H1 (cell line): ENCODE measurements around the gene RETREG1. TPM values are rescaled to one million over a fixed set of nuclear protein-coding genes. Genes with fewer than 3 reads are reported as not detected.

Experiments
- CTCF ChIA-PET: fragments of 300-600 bp; sonication (Branson Sonifier 250); formaldehyde crosslinking; loops from one replicate; lab custom pipeline; 2021; ENCODE audit not compliant: partially characterized antibody; lab: Charles Lee
- POLR2A ChIA-PET: fragments of 300-600 bp; sonication (Branson Sonifier 250); formaldehyde crosslinking; loops from one replicate; lab custom pipeline; 2021; ENCODE audit warnings: inconsistent platforms; ENCODE audit not compliant: partially characterized antibody; lab: Charles Lee
- DNase-seq, 2 experiments: peaks; one replicate each; pipeline versions ENCODE4 v3.0.0 to v3.0.0-alpha.2; 2010 to 2022; ENCODE audit warnings: low spot score in 2 of 2, low read depth in 1 of 2, mixed read lengths in 1 of 2
- FAIRE-seq: peaks from 2 replicates; lab custom pipeline; 2011; peaks lifted over from hg19 to GRCh38; lab: Jason Lieb, UNC
- H2AFZ ChIP-seq: 2 replicates; pipeline ENCODE4 v1.8.1; 2012; ENCODE audit warnings: low read length, inconsistent platforms
- H2AK5ac ChIP-seq: 2 replicates; pipeline ENCODE4 v1.6.1; 2013; ENCODE audit warnings: low read depth, low read length
- H2BK120ac ChIP-seq: replicated peaks from 2 replicates; pipeline ENCODE3; 2013; ENCODE audit warnings: low read depth, low read length, inconsistent platforms
- H2BK12ac ChIP-seq: 2 replicates; pipeline ENCODE4 v1.6.1; 2013; ENCODE audit warnings: low read depth, low read length
- H2BK15ac ChIP-seq: 2 replicates; pipeline ENCODE4 v1.6.1; 2013; ENCODE audit warnings: low read length
- H2BK20ac ChIP-seq: 2 replicates; pipeline ENCODE4 v1.6.1; 2013; ENCODE audit warnings: low read length
- H2BK5ac ChIP-seq: 2 replicates; pipeline ENCODE4 v1.6.1; 2013; ENCODE audit warnings: low read depth, low read length
- H3K14ac ChIP-seq: 2 replicates; pipeline ENCODE4 v1.6.1; 2013; ENCODE audit warnings: inconsistent platforms; ENCODE audit not compliant: insufficient read length
- H3K18ac ChIP-seq: 2 replicates; pipeline ENCODE4 v1.6.1; 2013; ENCODE audit warnings: low read length; ENCODE audit errors: extremely low read depth
- H3K23ac ChIP-seq: 2 replicates; pipeline ENCODE4 v1.6.1; 2013; ENCODE audit warnings: inconsistent platforms; ENCODE audit not compliant: insufficient read length
- H3K23me2 ChIP-seq: 2 replicates; pipeline ENCODE4 v1.6.1; 2013; ENCODE audit warnings: low read depth, low read length
- H3K27ac ChIP-seq: 2 replicates; pipeline ENCODE4 v1.6.1; 2011; ENCODE audit warnings: low read depth, low read length, inconsistent platforms
- H3K27me3 ChIP-seq, 4 experiments: replicated peaks in 1 of 4; 1 replicate in 1 of 4; 2 replicates in 3 of 4; pipeline versions ENCODE4 v1.6.1 to v1.8.1; 2011 to 2013; ENCODE audit warnings: low read length in 3 of 4, mild to moderate bottlenecking in 3 of 4, inconsistent platforms in 2 of 4, mixed read lengths in 2 of 4, moderate library complexity in 1 of 4; ENCODE audit not compliant: control insufficient read depth in 3 of 4, insufficient read depth in 3 of 4; ENCODE audit errors: extremely low read depth in 1 of 4
- H3K36me3 ChIP-seq, 4 experiments: 2 replicates each; pipeline versions ENCODE4 v1.6.1 to v1.8.1; 2011 to 2013; ENCODE audit warnings: mild to moderate bottlenecking in 4 of 4, low read length in 3 of 4, moderate library complexity in 2 of 4, control low read depth in 1 of 4, inconsistent platforms in 1 of 4; ENCODE audit not compliant: insufficient read depth in 4 of 4, control insufficient read depth in 2 of 4
- H3K4ac ChIP-seq: replicated peaks from 2 replicates; pipeline ENCODE3; 2013; ENCODE audit warnings: low read length, low read depth, mixed read lengths, inconsistent platforms; ENCODE audit not compliant: insufficient read length
- H3K4me1 ChIP-seq, 4 experiments: replicated peaks in 1 of 4; 1 replicate in 1 of 4; 2 replicates in 3 of 4; pipeline versions ENCODE4 v1.6.1 to v1.8.1; 2011 to 2013; ENCODE audit warnings: low read length in 3 of 4, inconsistent platforms in 2 of 4, mixed read lengths in 1 of 4; ENCODE audit not compliant: insufficient read depth in 4 of 4, control insufficient read depth in 3 of 4
- H3K4me2 ChIP-seq, 2 experiments: 2 replicates each; pipeline versions ENCODE4 v1.6.1 to v1.8.1; 2011 to 2013; ENCODE audit warnings: low read depth in 2 of 2, low read length in 2 of 2, control low read depth in 1 of 2, inconsistent platforms in 1 of 2, mild to moderate bottlenecking in 1 of 2; ENCODE audit not compliant: insufficient read depth in 1 of 2
- H3K4me3 ChIP-seq, 4 experiments: fragments of 200-600, 300-600 bp in 1 of 4; sonication (generic), shearing (Covaris generic), sonication (Bioruptor Twin) in 1 of 4; 2 replicates each; pipeline versions ENCODE4 v1.5.1 to v1.8.1; 2011 to 2016; ENCODE audit warnings: low read length in 4 of 4, low read depth in 3 of 4, control low read depth in 2 of 4, inconsistent platforms in 2 of 4, mild to moderate bottlenecking in 2 of 4, mixed read lengths in 1 of 4, moderate library complexity in 1 of 4; ENCODE audit not compliant: insufficient read depth in 2 of 4; ENCODE audit errors: extremely low read depth in 1 of 4
- H3K56ac ChIP-seq: replicated peaks from 2 replicates; pipeline ENCODE3; 2013; ENCODE audit warnings: low read depth, mild to moderate bottlenecking, mixed read lengths, low read length, inconsistent platforms; ENCODE audit not compliant: insufficient read length
- H3K79me1 ChIP-seq: 2 replicates; pipeline ENCODE4 v1.6.1; 2013; ENCODE audit warnings: low read depth, low read length, control low read depth
- H3K79me2 ChIP-seq, 2 experiments: 2 replicates each; pipeline versions ENCODE4 v1.6.1 to v1.8.1; 2012 to 2013; ENCODE audit warnings: low read length in 2 of 2, mild to moderate bottlenecking in 2 of 2, inconsistent platforms in 1 of 2; ENCODE audit not compliant: insufficient read depth in 2 of 2, control insufficient read depth in 1 of 2
- H3K9ac ChIP-seq, 4 experiments: replicated peaks in 1 of 4; 1 replicate in 1 of 4; 2 replicates in 3 of 4; pipeline versions ENCODE4 v1.6.1 to v1.8.1; 2011 to 2013; ENCODE audit warnings: low read depth in 3 of 4, low read length in 3 of 4, control low read depth in 2 of 4, mild to moderate bottlenecking in 2 of 4, moderate library complexity in 2 of 4, inconsistent platforms in 1 of 4; ENCODE audit errors: extremely low read depth in 1 of 4
- H3K9me3 ChIP-seq, 2 experiments: 2 replicates each; pipeline versions ENCODE4 v1.6.1 to v1.8.1; 2012 to 2013; ENCODE audit warnings: mild to moderate bottlenecking in 2 of 2, moderate library complexity in 2 of 2, control low read depth in 1 of 2, inconsistent platforms in 1 of 2, low read depth in 1 of 2, low read length in 1 of 2, mixed read lengths in 1 of 2; ENCODE audit not compliant: insufficient read depth in 2 of 2
- H4K20me1 ChIP-seq, 2 experiments: replicated peaks in 1 of 2; 2 replicates each; pipeline versions ENCODE3 to v1.8.1; 2011 to 2013; ENCODE audit warnings: inconsistent platforms in 2 of 2, low read length in 2 of 2, mild to moderate bottlenecking in 1 of 2; ENCODE audit not compliant: insufficient read depth in 2 of 2, control insufficient read depth in 1 of 2
- H4K5ac ChIP-seq: 2 replicates; pipeline ENCODE4 v1.6.1; 2013; ENCODE audit warnings: low read length, low read depth, mixed read lengths, inconsistent platforms; ENCODE audit not compliant: insufficient read length
- H4K8ac ChIP-seq: 2 replicates; pipeline ENCODE4 v1.8.0; 2013; ENCODE audit warnings: mild to moderate bottlenecking, moderate library complexity, low read length, inconsistent platforms; ENCODE audit not compliant: insufficient read depth; ENCODE audit errors: extremely low read depth
- H4K91ac ChIP-seq: replicated peaks from 2 replicates; pipeline ENCODE3; 2013; ENCODE audit warnings: low read length, mixed read lengths, inconsistent platforms; ENCODE audit not compliant: insufficient read length
- ATF3 ChIP-seq: IDR thresholded peaks from 2 replicates; pipeline ENCODE4 v1.6.1; 2011; ENCODE audit warnings: low read depth, mild to moderate bottlenecking, low read length; ENCODE audit not compliant: insufficient read depth
- BACH1 ChIP-seq: IDR thresholded peaks from 2 replicates; pipeline ENCODE4 v1.6.1; 2012; ENCODE audit warnings: low read length, improper control_type of control experiment
- BRCA1 ChIP-seq: IDR thresholded peaks from 2 replicates; pipeline ENCODE4 v1.6.1; 2012; ENCODE audit warnings: low read depth, low read length, improper control_type of control experiment
- CTCF ChIP-seq, 3 experiments: IDR thresholded peaks; 1 replicate in 2 of 3; 2 replicates in 1 of 3; pipeline versions ENCODE4 v1.5.1 to v1.6.1; 2011; ENCODE audit warnings: low read length in 3 of 3, mild to moderate bottlenecking in 3 of 3, inconsistent platforms in 2 of 3, low read depth in 1 of 3, moderate library complexity in 1 of 3; ENCODE audit not compliant: insufficient read depth in 1 of 3; ENCODE audit errors: control extremely low read depth in 1 of 3
- PHF8 ChIP-seq: fragments of 200-600 bp; sonication (generic); conservative IDR thresholded peaks from 2 replicates; pipeline ENCODE4 v1.7.1; 2012; ENCODE audit warnings: low read depth, mild to moderate bottlenecking, inconsistent platforms, low read length, moderate library complexity
- RNF2 ChIP-seq: fragments of 200-900, 300-1000 bp; sonication (generic); IDR thresholded peaks from 2 replicates; pipeline ENCODE4 v1.7.1; 2016; ENCODE audit warnings: borderline replicate concordance, low read depth, mild to moderate bottlenecking, antibody characterized with exemption, low read length; ENCODE audit not compliant: poor library complexity, severe bottlenecking; ENCODE audit errors: missing control alignments
- SP1 ChIP-seq: IDR thresholded peaks from 2 replicates; pipeline ENCODE4 v1.6.1; 2011; ENCODE audit warnings: low read depth, low read length
- YY1 ChIP-seq: IDR thresholded peaks from 2 replicates; pipeline ENCODE4 v1.6.1; 2011; ENCODE audit warnings: low read depth, mild to moderate bottlenecking, low read length
- WGBS, 2 experiments: shearing (Covaris generic) in 1 of 2; methylation state at CpG; one replicate each; pipeline versions ENCODE4 v1.1.6 to v1.1.7; 2013 to 2015; ENCODE audit warnings: low lambda C conversion rate in 2 of 2, mixed read lengths in 2 of 2, inconsistent platforms in 1 of 2, low coverage in 1 of 2, missing lambda C conversion rate in 1 of 2; ENCODE audit not compliant: insufficient replicate concordance in 2 of 2, insufficient coverage in 1 of 2, insufficient read length in 1 of 2; ENCODE audit errors: extremely low coverage in 1 of 2, missing lambda C conversion rate in 1 of 2; 5-methylcytosine and 5-hydroxymethylcytosine counted together
- polyA plus RNA-seq, 7 experiments: library from polyadenylated mRNA; depleted of rRNA in 3 of 7; stranded (reverse) in 5 of 7; unstranded in 2 of 7; fragments of >200 nt in 5 of 7; fragments of 200-250 nt in 2 of 7; gene quantifications; 1 replicate in 5 of 7; 2 replicates in 1 of 7; 4 replicates in 1 of 7; pipeline versions ENCODE4 v1.2.1 to v1.2.3, GENCODE V29; 2011 to 2013; ENCODE audit warnings: missing spikeins in 2 of 7, mixed read lengths in 2 of 7
- total RNA-seq: library from RNA; stranded (reverse); fragmentation: NEBNext Ultra II Directional; extraction: Animal tissue kit (Norgen Biotek cat#: 25700); gene quantifications from 2 replicates; pipeline ENCODE4 v1.2.1, GENCODE V29; 2021

RETREG1 gene
- total and polyA plus RNA-seq, 2 of the 8 experiments (the other 6 are each of a cell fraction or from before 2014, with no cell fraction given): 0.62 to 1.9 TPM

GRCh38 chr5:16521521-16522483 lies 95.0 kb downstream of the RETREG1 start:
- Histone ChIP-seq H3K9ac (no peak overlapping the region), H3K4me2 (no peak overlapping the region), H3K23me2 (no peaks in the 10 kb centered on the region), H3K56ac (no peak overlapping the region), H2AFZ (no peak overlapping the region), H2AK5ac (no peak overlapping the region), H2BK15ac (no peak overlapping the region), H3K23ac (no peak overlapping the region), H3K18ac (no peak overlapping the region), H4K5ac (no peak overlapping the region), H3K36me3 (no peaks in the 10 kb centered on the region), H3K79me2 (no peaks in the 10 kb centered on the region), H2BK120ac (no peak overlapping the region), H3K14ac (no peak overlapping the region), H3K27ac (no peak overlapping the region), H2BK5ac (no peak overlapping the region), H4K91ac (no peak overlapping the region), H2BK12ac (no peak overlapping the region), H3K4me3 (no peak overlapping the region), H3K9me3 (no peaks in the 10 kb centered on the region), H3K27me3 (no peaks in the 10 kb centered on the region), H3K4me1 (no peaks in the 10 kb centered on the region), H3K79me1 (no peaks in the 10 kb centered on the region), H4K8ac (no peak overlapping the region), H4K20me1 (no peaks in the 10 kb centered on the region), H2BK20ac (no peak overlapping the region), H3K4ac (no peak overlapping the region)
- FAIRE-seq: no peak
- DNase-seq: no peak
- POLR2A ChIA-PET: interaction anchor here (1.0 kb wide), 1 partner anchor 13 kb away, joined by 3 read pairs; no protein-coding TSS in a partner anchor
- WGBS, 2 experiments: 92% methylated on average over 10 of the region's 10 CpGs; no CpG with 5 or more reads in 1 of the 2 experiments
- CTCF ChIA-PET: interaction anchor here (0.6 to 1.6 kb wide), 6 partner anchors 9 to 64 kb away, joined by 3 to 6 read pairs (median 3); no protein-coding TSS in a partner anchor
- TF ChIP-seq PHF8 (no peak), YY1 (no peak), RNF2 (no peak), ATF3 (no peak), CTCF (IDR thresholded peaks at IDR 0.05; ENCODE audit: control extremely low read depth in 1 of 3, insufficient read depth in 1 of 3, low read depth in 1 of 3, low read length in 3 of 3) (no peak), BACH1 (no peak), BRCA1 (no peak), SP1 (no peak)
